Stimulated activated CD4-positive, alpha-beta T cell treated with anti-CD3 and anti-CD28 coated beads, Interleukin-12 subunit alpha, Interleukin-12 subunit beta, amount 100 ng/mL, for 48 hours (primary cell): ENCODE measurements around the gene SLC6A1.
A peak's percentile ranks its signal among the peaks of the same experiment; 100 is the strongest.

Experiments
- DNase-seq, 3 donors: peaks; one replicate each; pipeline ENCODE4 v3.0.0-alpha.2; 2020; ENCODE audit warnings: low read depth in 2 of 3, low spot score in 1 of 3

The SLC6A1 gene

GRCh38 chr3:10992017-10992942 lies at the start of gene SLC6A1:
Gene SLC6A1 (plus strand): TSS chr3:10992748. CDS start chr3:11017212, 24,464 bp downstream.
- no peak for DNase-seq

GRCh38 chr3:10944866-10945265 lies 47.7 kb upstream of the SLC6A1 start:
- no peak for DNase-seq

DNA sequence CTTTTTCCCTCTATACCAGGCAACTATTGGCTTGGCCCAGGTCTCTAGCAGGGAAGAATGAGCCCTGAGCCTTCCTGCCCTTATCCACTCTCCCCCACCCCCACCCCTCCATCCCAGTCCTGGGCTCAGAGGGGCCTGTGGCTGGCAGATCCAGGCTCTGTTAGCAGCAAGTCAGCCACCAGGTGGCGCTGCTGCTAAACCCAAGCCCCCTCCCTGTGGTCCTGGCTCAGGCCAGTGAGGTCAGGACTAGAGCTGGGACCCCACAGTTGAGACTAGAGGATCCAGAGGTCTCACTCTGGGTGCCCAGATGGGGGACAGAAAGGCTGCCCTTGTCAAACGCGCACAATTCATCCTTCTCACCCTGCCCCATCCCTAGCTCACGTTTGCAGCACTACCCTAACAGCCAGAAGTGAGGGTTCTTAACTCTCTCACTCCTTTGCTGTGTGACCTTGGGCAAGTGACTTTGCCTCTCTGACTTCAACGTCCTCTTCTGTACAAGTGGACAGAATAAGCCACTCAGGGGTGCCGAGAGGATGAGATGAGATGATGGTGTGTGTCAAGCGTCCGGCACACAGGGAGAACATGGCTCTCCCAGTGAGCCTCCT lies 46.8 kb upstream of the SLC6A1 start:
- DNase-seq = peak; percentile 14 to 36 (median 26)

GRCh38 chr3:10946526-10946925 lies 46.0 kb upstream of the SLC6A1 start:
- DNase-seq = no peak

GRCh38 chr3:10948326-10948725 lies 44.2 kb upstream of the SLC6A1 start:
- no peak for DNase-seq

DNA sequence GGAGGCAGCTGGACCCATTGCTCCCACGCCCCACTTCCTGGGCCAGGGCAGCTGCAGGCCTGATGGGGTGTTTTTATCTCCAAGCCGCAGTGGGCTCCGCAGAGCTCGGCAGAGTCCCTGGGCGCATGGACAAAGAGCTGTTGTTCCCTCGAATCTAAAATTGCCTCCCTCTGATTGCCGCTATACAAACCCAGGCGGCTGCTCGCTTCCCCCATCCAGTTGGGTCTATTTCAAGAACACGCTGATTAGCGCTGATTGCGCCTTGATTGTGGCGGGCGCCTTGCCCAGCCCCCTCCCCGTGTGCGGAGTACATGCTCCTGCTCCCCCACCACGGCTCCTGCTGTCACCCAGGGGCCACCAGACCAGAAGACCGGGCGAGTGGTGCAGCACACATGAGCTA lies 43.4 kb upstream of the SLC6A1 start:
- DNase-seq = no peak

- DNase-seq = no peak
Measured at GRCh38 chr3:10950476-10951294, 41.9 kb upstream of the SLC6A1 start.

DNA sequence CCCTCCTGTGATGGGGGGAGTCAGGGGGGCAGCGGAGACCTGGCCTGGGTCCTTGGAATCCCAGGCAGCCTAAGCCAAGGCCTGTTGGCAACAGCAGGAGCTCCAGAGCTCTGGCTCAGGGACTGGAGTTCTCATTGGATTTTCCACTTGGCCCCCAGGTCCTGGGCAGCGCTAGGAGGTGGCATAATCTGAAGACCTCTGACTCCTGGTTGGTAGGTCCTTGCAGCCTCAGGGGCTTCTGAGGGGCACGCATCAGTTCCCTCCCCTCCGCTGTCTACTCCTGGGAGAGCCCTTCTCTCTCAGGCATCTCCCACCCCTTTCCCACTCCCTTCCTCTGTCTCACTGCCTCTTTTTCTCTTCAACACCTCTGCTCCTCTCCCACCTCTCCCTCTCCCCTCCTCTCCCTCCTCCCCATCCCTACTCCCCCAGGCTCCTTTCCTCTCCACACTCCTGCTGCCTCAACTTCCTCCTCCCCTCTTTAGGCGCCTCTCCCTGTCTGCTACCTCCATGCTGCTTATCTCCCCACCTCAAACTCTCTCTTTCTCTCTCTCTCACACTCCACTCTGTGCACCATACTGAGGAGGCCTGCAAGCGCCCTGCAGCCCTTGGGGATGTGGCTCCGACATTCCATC lies 41.1 kb upstream of the SLC6A1 start:
- no peak for DNase-seq

- DNase-seq = no peak
Measured at GRCh38 chr3:10952525-10952924, 40.0 kb upstream of the SLC6A1 start.

DNA sequence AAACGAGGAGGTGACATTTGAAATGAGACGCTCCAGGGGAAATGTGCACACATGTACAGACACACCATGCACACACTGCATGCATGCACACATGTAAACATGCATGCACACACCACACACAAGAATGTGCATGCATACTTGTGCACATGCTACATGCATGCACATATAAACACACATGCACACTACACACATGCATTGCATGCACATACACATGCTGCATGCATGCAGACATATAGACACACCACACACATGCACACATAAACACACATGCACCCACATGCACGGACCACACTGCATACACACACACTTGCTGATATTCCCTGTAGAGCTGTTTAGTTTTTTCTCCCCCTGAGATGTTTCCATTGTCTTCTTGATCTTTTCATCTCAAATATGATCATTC lies 37.8 kb upstream of the SLC6A1 start:
- DNase-seq = no peak

- DNase-seq = no peak
Measured at GRCh38 chr3:10955711-10956453, 36.7 kb upstream of the SLC6A1 start.

DNA sequence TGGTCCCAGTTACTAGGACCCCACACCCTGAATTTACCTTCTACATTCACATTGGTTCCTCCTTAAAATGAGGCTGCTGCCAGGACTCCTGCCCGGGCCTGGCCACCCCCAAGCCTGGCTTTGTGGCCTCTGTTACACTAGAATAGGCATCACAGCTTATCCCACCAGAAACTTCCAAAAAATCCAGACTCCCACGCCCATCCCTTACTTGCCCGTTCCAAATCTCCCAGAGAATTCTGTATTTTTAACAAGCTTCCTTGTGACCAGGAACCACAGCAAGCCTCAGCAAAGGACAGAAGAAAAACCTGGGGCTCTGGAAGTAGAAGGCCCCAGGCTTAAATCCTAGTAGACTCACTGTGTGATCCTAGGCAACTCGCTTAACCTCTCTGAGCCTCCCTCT lies 36.0 kb upstream of the SLC6A1 start:
- DNase-seq = no peak

- no peak for DNase-seq
Measured at GRCh38 chr3:10956986-10957385, 35.6 kb upstream of the SLC6A1 start.

DNA sequence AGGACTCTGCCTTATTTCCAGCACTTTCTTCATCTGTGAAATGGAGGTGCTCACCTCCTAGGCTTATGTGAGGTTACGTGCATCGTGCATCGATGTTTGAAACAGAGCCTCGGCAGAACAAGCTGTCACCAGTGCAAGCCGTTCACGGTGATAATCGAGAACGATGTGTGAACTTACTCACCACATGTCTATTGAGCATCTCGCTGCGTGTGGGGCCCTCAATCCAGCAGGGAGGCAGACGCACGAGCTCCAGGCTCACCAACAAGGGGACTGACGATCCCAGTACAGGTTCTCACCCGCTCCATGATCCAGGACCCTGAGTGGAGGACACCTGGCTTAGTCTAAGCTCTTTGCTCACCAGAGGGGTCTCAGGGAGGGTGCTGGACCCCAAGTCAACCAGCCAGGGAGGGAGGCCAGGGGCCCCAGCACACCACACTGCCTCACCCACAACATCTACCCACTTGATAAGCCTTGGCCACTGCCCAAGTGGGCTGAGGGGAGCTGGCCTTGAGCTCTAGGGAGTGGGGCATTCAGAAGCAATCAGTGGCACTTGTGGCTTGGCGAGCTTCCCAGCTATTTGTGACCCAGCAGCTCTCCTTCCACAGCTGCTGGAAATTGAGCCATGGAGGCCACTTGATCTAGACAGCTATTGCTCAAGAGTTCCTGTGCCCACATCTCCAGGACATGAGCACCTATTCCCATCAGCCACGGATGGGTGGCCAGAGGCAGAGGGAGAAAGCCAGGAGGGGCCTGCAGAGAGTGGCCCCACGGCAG lies 34.4 kb upstream of the SLC6A1 start:
- DNase-seq = no peak

GRCh38 chr3:10960255-10960654 lies 32.3 kb upstream of the SLC6A1 start:
- DNase-seq = no peak

GRCh38 chr3:10961921-10962320 lies 30.6 kb upstream of the SLC6A1 start:
- DNase-seq = no peak

GRCh38 chr3:10962481-10963036 lies 30.0 kb upstream of the SLC6A1 start:
- DNase-seq = no peak

DNA sequence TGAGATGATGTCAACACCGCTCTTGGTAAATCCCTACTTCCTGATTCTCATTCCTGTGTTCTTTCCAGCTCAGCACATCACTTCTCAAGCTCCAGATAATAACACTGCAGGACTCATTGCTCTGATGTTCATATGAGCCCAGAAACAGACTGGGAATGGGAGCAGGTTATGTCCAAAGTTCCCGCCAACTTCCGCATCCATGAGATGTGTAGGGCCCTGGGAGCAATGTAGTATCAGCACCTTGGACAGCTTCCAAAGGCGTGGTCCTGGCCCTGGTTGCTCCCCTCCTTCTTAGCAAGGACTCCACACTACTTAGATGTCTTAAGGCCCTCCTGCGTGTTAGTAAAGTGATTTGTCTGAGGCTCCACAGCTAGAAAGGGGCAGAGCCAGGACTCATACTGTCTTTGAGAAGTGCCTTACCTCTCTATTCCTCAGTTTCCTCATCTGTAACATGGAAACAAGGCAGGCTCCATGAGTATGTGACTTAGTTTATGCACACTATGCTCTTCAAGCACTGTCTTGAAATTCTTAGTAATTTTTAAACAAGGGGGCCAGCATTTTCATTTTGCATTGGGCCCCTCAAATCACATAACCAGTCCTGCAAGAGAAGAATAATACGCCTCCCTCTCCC lies 27.9 kb upstream of the SLC6A1 start:
- no peak for DNase-seq

DNA sequence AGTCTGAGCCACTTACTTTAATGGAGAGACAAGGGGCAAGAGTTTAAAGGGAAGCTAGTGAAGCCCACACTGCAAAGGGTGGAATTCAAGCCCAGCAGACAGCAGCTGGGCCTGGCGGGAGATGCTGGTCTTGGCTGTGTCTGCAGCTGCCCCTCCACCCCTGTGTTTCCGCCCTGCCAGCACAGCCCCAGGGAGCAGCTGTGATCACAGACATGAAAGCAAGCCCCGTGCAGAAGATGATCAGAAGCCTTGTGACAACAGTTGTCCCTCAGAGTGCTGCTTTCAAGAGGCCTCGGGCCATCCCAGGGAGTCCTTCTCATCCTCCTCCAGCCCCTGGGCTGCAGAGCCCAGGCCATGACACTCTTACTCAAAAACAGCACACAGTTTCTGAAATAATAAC lies 24.1 kb upstream of the SLC6A1 start:
- DNase-seq = no peak
